Right lobe of liver (tissue), 6 donors: ENCODE data around the gene MAP1B. TPM values are rescaled to one million over a fixed set of nuclear protein-coding genes. Genes with fewer than 3 reads are reported as not detected.

Source experiments
- ATAC-seq, 4 donors: fragments of 200-7000 bp; cut with Tn5 transposase; one replicate each; pipeline ENCODE4 v1.9.1; 2020; ENCODE audit warnings: mild to moderate bottlenecking in 4 of 4, moderate library complexity in 4 of 4
- DNase-seq, 3 donors: peaks; one replicate each; pipeline ENCODE4 v3.0.0-alpha.2; 2020
- H3K27ac ChIP-seq, 3 donors: fragments of 200-600 bp; one replicate each; pipeline ENCODE4 v1.8.0; 2022
- H3K27me3 ChIP-seq, 2 donors: fragments of 200-600 bp; one replicate each; pipeline ENCODE4 v1.8.0; 2022
- H3K36me3 ChIP-seq, 4 donors: fragments of 200-600 bp; sonication (generic) in 1 of 4; one replicate each; pipeline versions ENCODE4 v1.5.1 to v1.8.0; 2017 to 2022; ENCODE audit warnings: control low read depth in 1 of 4
- H3K4me1 ChIP-seq, 4 donors: fragments of 200-600 bp; sonication (generic) in 1 of 4; one replicate each; pipeline versions ENCODE4 v1.5.1 to v1.8.0; 2017 to 2022; ENCODE audit warnings: control low read depth in 1 of 4
- H3K4me3 ChIP-seq, 3 donors: fragments of 200-600 bp; one replicate each; pipeline ENCODE4 v1.8.0; 2022
- H3K9me3 ChIP-seq, 4 donors: fragments of 200-600 bp; sonication (generic) in 1 of 4; one replicate each; pipeline versions ENCODE4 v1.5.1 to v1.8.0; 2017 to 2022; ENCODE audit warnings: control low read depth in 1 of 4
- CTCF ChIP-seq, 4 donors: fragments of 200-600 bp in 3 of 4; fragments of 450-650 bp in 1 of 4; IDR thresholded peaks; one replicate each; pipeline versions ENCODE4 v1.5.1 to v1.8.0; 2016 to 2022; ENCODE audit warnings: antibody characterized with exemption in 4 of 4, mild to moderate bottlenecking in 2 of 4
- POLR2A ChIP-seq: fragments of 450-650 bp; IDR thresholded peaks from one replicate; pipeline ENCODE4 v1.6.1; 2017; ENCODE audit warnings: antibody characterized with exemption, mild to moderate bottlenecking
- WGBS: methylation state at CpG from one replicate; pipeline ENCODE4 v1.1.6; 2018; ENCODE audit warnings: low coverage, low lambda C conversion rate; ENCODE audit not compliant: insufficient coverage; ENCODE audit errors: missing lambda C conversion rate; 5-methylcytosine and 5-hydroxymethylcytosine counted together
- intact Hi-C, 2 donors: fragments of 100-400 bp; cut with DNase I; formaldehyde crosslinking; loops; one replicate each; pipeline versions ENCODE4 v1.11.2 to v1.14.1; 2022
- total RNA-seq, 6 experiments: library from RNA; depleted of rRNA in 2 of 6; stranded (reverse); fragments of >200 nt in 2 of 6; fragmentation: NEBNext Ultra II Directional in 3 of 6; extraction: Animal tissue kit (Norgen Biotek cat#: 25700) in 3 of 6; gene quantifications; one replicate each; pipeline versions ENCODE4 v1.1.0 to v1.2.4, GENCODE V29; 2016 to 2023
- donor health status: DM: no; HTN: yes; CAD: no.
- donor health status: DM: no; HTN: no; CAD: no.
- donor health status: DM: no; HTN: no; CAD: no.
- donor health status: DM: no; HTN: yes; CAD: no.
- donor health status: DM: no; HTN: yes; CAD: no.

MAP1B gene
- total RNA-seq, 6 experiments from 2014 or later = 2.4 to 14.0 (median 5.3) TPM

GRCh38 chr5:72109625-72110024 lies 2.4 kb downstream of the MAP1B start:
- peaks cover 0 to 8% (median 0%) of the 10 kb centered on the region in 4 donors for H3K4me1 ChIP-seq
- no peak for DNase-seq
- H3K4me3 ChIP-seq = no peak overlapping the region
- no peaks in the 10 kb centered on the region for H3K36me3 ChIP-seq
- intact Hi-C loops = no loop called here
- H3K27me3 ChIP-seq = peaks cover 0 to 8% of the 10 kb centered on the region in 2 donors
- H3K9me3 ChIP-seq = no peaks in the 10 kb centered on the region
- no peak overlapping the region for H3K27ac ChIP-seq
- 64% methylated on average over 7 of the region's 10 CpGs for WGBS
- TF ChIP-seq CTCF (IDR thresholded peaks at IDR 0.05) (no peak), POLR2A (no peak)
- ATAC-seq = no peak

- Histone ChIP-seq H3K27ac (no peak overlapping the region), H3K36me3 (no peaks in the 10 kb centered on the region), H3K27me3 (peaks cover 0 to 8% of the 10 kb centered on the region in 2 donors), H3K4me3 (no peak overlapping the region), H3K4me1 (peaks cover 0 to 8% (median 0%) of the 10 kb centered on the region in 4 donors), H3K9me3 (no peaks in the 10 kb centered on the region)
- DNase-seq (no peak), ATAC-seq (no peak)
- intact Hi-C loops = no loop called here
- TF ChIP-seq CTCF (IDR thresholded peaks at IDR 0.05) (no peak), POLR2A (no peak)
- 61% methylated on average over 8 of the region's 9 CpGs for whole genome bisulfite sequencing
These were observed 3.2 kb downstream of the MAP1B start for GRCh38 chr5:72110394-72111013.

DNA sequence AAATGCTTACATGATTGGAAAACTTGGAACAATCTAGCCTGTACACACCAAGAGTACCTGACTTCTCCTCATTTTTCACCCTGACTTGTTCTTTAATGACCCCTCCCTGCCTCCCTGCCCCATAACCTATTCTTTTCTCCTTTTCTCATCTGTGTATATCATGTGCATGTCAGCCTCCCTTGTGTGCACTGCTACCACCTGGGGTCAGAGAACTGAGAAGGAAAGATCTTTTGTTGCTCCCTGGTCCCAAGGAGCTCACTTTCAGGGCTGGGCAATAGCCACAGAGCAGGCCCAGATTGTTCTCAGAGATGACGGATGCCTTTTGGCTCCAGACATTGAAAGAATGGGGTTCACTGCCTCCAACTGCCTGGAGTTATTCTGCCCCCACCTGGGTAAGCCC lies 5.1 kb downstream of the MAP1B start:
- TF ChIP-seq CTCF (IDR thresholded peaks at IDR 0.05) = no peak
- no peak for TF ChIP-seq POLR2A
- H3K9me3 ChIP-seq = no peaks in the 10 kb centered on the region
- H3K4me1 ChIP-seq = peaks cover 0 to 8% (median 0%) of the 10 kb centered on the region in 4 donors
- 78% methylated on average over 1 of the region's 1 CpG for WGBS
- intact Hi-C loops = no loop called here
- no peak for DNase-seq
- H3K27ac ChIP-seq = no peak overlapping the region
- H3K27me3 ChIP-seq = peaks cover 0 to 8% of the 10 kb centered on the region in 2 donors
- H3K36me3 ChIP-seq = no peaks in the 10 kb centered on the region
- H3K4me3 ChIP-seq = no peak overlapping the region
- ATAC-seq = no peak

DNA sequence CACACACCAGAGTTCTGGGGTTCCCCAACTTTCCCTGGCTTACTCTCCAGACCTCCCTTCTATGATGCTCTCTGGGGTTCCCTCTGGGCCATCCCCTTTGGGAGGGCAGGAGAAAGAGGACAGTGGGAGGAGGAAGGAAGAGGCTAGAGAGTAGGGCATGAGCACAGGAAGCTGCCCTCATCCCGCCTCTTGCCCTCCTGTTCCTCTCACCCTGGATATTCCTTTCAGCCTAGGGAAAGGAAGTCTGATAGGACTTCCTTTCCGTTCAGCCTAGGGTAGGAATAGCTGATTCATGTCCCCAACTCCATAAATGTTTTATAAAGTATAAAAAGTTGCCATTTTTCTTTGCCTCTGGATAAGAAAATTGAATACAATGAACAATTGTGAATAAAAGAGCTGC lies 7.4 kb downstream of the MAP1B start:
- WGBS = 33% methylated on average over 1 of the region's 2 CpGs
- Histone ChIP-seq H3K4me1 (no peaks in the 10 kb centered on the region), H3K27me3 (no peaks in the 10 kb centered on the region), H3K4me3 (no peak overlapping the region), H3K27ac (no peak overlapping the region), H3K9me3 (no peaks in the 10 kb centered on the region), H3K36me3 (no peaks in the 10 kb centered on the region)
- intact Hi-C loops = no loop called here
- TF ChIP-seq CTCF (IDR thresholded peaks at IDR 0.05) (no peak), POLR2A (no peak)
- peak in 2 of 4 donors; percentile 38 to 49 for ATAC-seq
- no peak for DNase-seq

DNA sequence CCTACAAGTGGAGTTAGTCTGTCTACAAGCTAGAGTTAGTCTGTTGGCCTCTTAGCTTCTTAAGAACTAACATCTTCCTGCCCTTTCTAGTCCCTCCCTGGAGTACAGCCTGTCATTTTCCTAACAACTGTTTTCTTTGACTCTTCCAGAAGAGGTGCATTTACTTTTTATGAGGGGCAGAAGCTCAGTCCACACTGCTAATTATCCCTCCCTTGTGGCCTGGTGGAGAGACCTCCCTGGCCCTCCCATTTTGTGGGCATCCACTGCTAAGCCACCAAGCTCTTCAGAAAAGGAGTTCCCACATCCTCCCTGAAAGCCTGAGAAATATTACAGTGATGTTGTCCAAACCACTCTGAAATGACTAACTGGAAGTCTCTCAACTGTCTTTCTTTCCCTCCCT lies 8.0 kb downstream of the MAP1B start:
- no peaks in the 10 kb centered on the region for H3K9me3 ChIP-seq
- ATAC-seq (no peak), DNase-seq (no peak)
- H3K27me3 ChIP-seq = no peaks in the 10 kb centered on the region
- H3K4me3 ChIP-seq = no peak overlapping the region
- TF ChIP-seq POLR2A (no peak), CTCF (IDR thresholded peaks at IDR 0.05) (no peak)
- no peaks in the 10 kb centered on the region for H3K36me3 ChIP-seq
- intact Hi-C loops = no loop called here
- H3K27ac ChIP-seq = no peak overlapping the region
- no peaks in the 10 kb centered on the region for H3K4me1 ChIP-seq
